GM19463 (cell line): ENCODE results near the gene C12orf56.
"Not testable (repeated sequence)": the region's sequence is repeated elsewhere in the genome, so short reads cannot be mapped to it uniquely, and the experiment has no call there.

Experiments used
- ATAC-seq: cut with Tn5 transposase; IDR thresholded peaks from one replicate; pipeline ENCODE4 v1.9.1; 2021; ENCODE audit warnings: mild to moderate bottlenecking, moderate library complexity; ENCODE audit not compliant: unreplicated experiment

The C12orf56 gene

GRCh38 chr12:64387197-64387816, 3.3 kb downstream of the C12orf56 start:
- ATAC-seq: no peak

- no peak for ATAC-seq
Measured at GRCh38 chr12:64385468-64385867, 5.1 kb downstream of the C12orf56 start.

GRCh38 chr12:64385019-64385418, 5.5 kb downstream of the C12orf56 start:
- no peak for ATAC-seq

GRCh38 chr12:64383675-64384074, 6.9 kb downstream of the C12orf56 start:
- ATAC-seq: no peak

GRCh38 chr12:64362721-64363305, 27.7 kb downstream of the C12orf56 start:
- ATAC-seq: no peak

- not testable (repeated sequence) for ATAC-seq
Measured at GRCh38 chr12:64361173-64361572, 29.4 kb downstream of the C12orf56 start.

GRCh38 chr12:64356209-64356608, 34.3 kb downstream of the C12orf56 start:
- ATAC-seq: not testable (repeated sequence)

GRCh38 chr12:64352181-64352580, 38.4 kb downstream of the C12orf56 start:
- ATAC-seq: no peak

GRCh38 chr12:64351265-64351664, 39.3 kb downstream of the C12orf56 start:
- ATAC-seq: no peak

- no peak for ATAC-seq
Measured at GRCh38 chr12:64347630-64348029, 42.9 kb downstream of the C12orf56 start.

- ATAC-seq: not testable (repeated sequence)
Measured at GRCh38 chr12:64344631-64345030, 45.9 kb downstream of the C12orf56 start.

GRCh38 chr12:64340546-64340945, 50.0 kb downstream of the C12orf56 start:
- ATAC-seq: not testable (repeated sequence)

- ATAC-seq: no peak
Measured at GRCh38 chr12:64335886-64336466, 54.6 kb downstream of the C12orf56 start.

- ATAC-seq: no peak
Measured at GRCh38 chr12:64332938-64333337, 57.6 kb downstream of the C12orf56 start.

- ATAC-seq: no peak
Measured at GRCh38 chr12:64332296-64332695, 58.3 kb downstream of the C12orf56 start.

- not testable (repeated sequence) for ATAC-seq
Measured at GRCh38 chr12:64329031-64329710, 61.4 kb downstream of the C12orf56 start.

GRCh38 chr12:64325055-64325454, 65.5 kb downstream of the C12orf56 start:
- no peak for ATAC-seq

GRCh38 chr12:64323476-64324225, 66.9 kb downstream of the C12orf56 start:
- no peak for ATAC-seq

GRCh38 chr12:64323006-64323405, 67.6 kb downstream of the C12orf56 start:
- no peak for ATAC-seq

GRCh38 chr12:64320611-64321010, 69.9 kb downstream of the C12orf56 start:
- no peak for ATAC-seq
